ENCODE results near the gene PRKN.

GRCh38 chr6:161414707-161415106, 1312.9 kb downstream of the PRKN start:
- TF ChIP-seq POLR2A (IDR thresholded peaks at IDR 0.05) (no peak), POLR2AphosphoS5 (IDR thresholded peaks at IDR 0.05; ENCODE audit: insufficient read depth in 1 of 2, low read depth in 1 of 2) (no peak)
- TF ChIP-seq, protein P1, sequence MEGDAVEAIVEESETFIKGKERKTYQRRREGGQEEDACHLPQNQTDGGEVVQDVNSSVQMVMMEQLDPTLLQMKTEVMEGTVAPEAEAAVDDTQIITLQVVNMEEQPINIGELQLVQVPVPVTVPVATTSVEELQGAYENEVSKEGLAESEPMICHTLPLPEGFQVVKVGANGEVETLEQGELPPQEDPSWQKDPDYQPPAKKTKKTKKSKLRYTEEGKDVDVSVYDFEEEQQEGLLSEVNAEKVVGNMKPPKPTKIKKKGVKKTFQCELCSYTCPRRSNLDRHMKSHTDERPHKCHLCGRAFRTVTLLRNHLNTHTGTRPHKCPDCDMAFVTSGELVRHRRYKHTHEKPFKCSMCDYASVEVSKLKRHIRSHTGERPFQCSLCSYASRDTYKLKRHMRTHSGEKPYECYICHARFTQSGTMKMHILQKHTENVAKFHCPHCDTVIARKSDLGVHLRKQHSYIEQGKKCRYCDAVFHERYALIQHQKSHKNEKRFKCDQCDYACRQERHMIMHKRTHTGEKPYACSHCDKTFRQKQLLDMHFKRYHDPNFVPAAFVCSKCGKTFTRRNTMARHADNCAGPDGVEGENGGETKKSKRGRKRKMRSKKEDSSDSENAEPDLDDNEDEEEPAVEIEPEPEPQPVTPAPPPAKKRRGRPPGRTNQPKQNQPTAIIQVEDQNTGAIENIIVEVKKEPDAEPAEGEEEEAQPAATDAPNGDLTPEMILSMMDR (IDR thresholded peaks at IDR 0.05), result no peak
